HEK293 (cell line): ENCODE data around the gene CRYBB1.

Experiments
- CTCF ChIP-seq: fragments of 450-650 bp; formaldehyde crosslinking; IDR thresholded peaks from 2 replicates; pipeline ENCODE4 v1.5.1; 2016; ENCODE audit warnings: missing biosample characterization, missing genetic modification characterization
- ZNF629 ChIP-seq: fragments of 450-650 bp; formaldehyde crosslinking; IDR thresholded peaks from 2 replicates; pipeline ENCODE4 v1.5.1; 2017; ENCODE audit warnings: missing biosample characterization, missing genetic modification characterization

GRCh38 chr22:26629988-26630761, 12.3 kb upstream of the CRYBB1 start:
- TF ChIP-seq CTCF = no peak
- TF ChIP-seq ZNF629 = no peak
